GM19023 (cell line): Measurements from ENCODE around the gene DOK6.
"Not testable (repeated sequence)": the region's sequence is repeated elsewhere in the genome, so short reads cannot be mapped to it uniquely, and the experiment has no call there.

Experiments
- ATAC-seq: cut with Tn5 transposase; IDR thresholded peaks from one replicate; pipeline ENCODE4 v1.9.1; 2021; ENCODE audit warnings: mild to moderate bottlenecking, moderate library complexity; ENCODE audit not compliant: unreplicated experiment

DOK6 gene

DNA sequence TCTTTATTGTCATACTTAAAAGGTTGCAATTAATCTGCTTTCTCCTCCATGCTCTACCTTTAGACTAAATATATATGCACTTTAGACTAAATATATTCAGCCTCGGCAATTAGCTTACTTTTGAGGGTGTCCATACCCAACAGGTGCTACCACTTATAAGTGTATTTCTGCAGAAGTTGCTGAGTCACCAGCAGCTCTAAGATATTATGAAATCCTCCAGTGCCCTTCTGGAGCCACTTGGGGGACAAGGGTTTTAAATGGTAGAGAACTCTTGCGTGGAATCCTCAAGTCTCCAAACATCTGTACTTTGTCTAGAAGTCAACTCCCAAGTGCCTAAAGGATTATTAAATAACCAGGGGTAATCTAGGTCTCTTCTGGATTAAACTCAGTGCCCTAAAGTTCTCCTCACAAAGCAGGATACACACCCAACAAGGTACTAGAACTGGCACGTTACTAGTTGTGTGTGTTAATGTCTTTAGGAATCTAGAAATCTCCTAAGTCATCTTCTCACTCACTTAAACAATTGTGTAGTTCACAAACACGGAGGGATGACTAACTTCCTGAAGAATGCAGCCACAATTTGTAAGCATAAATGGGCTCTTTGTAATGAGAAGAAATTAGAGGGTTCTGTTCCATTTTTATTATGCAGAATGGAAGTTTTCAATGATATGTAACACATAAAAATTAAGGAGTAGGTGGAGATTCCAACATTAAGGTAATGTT, 387.3 kb downstream of the DOK6 start:
- ATAC-seq = no peak

GRCh38 chr18:69789794-69790193, 389.1 kb downstream of the DOK6 start:
- ATAC-seq = no peak

DNA sequence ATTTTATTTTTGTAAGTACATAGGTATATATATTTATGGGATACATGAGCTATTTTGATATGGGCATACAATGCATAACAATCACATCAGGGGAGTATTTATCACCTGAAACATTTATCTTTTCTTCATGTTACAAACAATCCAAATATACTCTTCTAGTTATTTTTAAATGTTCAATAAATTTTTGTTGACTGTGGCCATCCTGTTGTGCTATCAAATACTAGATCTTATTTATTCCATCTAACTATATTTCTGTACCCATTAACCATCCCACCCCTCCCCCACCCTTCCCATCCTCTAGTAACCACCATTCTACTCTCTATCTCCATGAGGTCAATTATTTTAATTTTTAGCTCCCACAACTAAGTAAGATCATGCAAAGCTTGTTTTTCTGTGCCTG, 390.0 kb downstream of the DOK6 start:
- ATAC-seq = no peak

DNA sequence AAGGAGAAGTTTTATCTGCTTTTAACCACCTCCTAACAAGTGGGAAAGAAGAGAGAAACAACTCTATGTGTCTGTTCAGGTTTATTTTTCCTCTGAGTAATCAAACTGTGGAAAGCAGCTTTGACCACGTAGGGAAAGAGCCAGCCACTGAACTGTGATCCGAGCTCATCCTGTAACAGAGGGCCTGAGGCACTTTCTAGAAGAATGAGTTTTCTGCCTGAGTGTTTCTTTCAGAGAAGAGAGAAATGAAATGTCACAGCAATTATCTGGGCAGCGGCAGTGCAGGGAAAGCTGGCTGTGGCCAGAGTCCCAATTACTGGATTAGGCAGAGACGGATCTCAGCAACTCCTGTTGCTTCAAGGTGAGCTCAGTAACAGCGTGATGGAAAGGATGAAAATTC, 395.1 kb downstream of the DOK6 start:
- no peak for ATAC-seq

- ATAC-seq = no peak
Measured at GRCh38 chr18:69804776-69805501, 404.3 kb downstream of the DOK6 start.

GRCh38 chr18:69808399-69808798, 407.7 kb downstream of the DOK6 start:
- ATAC-seq = no peak

GRCh38 chr18:69813559-69813958, 412.9 kb downstream of the DOK6 start:
- no peak for ATAC-seq

- no peak for ATAC-seq
Measured at GRCh38 chr18:69814861-69815385, 414.2 kb downstream of the DOK6 start.

GRCh38 chr18:69817335-69817940, 416.8 kb downstream of the DOK6 start:
- no peak for ATAC-seq

GRCh38 chr18:69819460-69819859, 418.8 kb downstream of the DOK6 start:
- ATAC-seq = no peak

- ATAC-seq = no peak
Measured at GRCh38 chr18:69820538-69820937, 419.9 kb downstream of the DOK6 start.

DNA sequence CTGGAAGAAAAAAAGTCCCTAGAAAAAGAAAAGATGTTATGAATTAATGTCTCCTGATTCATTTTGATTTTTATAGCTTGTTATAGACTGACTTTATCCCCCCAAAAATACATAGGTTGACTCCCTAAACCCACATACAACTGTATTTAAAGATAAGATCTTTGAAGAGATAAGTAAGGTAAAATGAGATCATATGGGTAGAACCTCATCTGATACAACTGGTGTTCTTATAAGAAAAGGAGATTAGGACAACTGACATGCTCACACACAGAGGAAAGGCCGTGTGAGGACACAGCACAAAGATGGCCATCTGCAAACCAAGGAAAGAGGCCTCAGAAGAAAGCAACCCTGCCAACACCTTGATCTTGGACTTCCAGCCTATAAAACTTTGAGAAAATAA, 429.5 kb downstream of the DOK6 start:
- no peak for ATAC-seq

DNA sequence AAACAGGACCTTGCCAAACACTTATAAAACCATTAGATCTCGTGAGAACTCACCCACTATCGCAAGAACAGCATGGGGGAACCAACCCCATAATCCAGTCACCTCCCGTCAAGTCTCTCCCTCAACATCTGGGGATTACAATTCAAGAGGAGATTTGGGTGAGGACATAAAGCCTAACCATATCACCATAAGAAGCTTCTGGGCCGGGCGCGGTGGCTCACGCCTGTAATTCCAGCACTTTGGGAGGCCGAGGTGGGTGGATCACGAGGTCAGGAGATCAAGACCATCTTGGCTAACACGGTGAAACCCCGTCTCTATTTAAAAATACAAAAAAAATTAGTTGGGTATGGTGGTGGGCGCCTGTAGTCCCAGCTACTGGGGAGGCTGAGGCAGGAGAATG, 434.3 kb downstream of the DOK6 start:
- not testable (repeated sequence) for ATAC-seq

GRCh38 chr18:69838003-69838402, 437.3 kb downstream of the DOK6 start:
- ATAC-seq = no peak

GRCh38 chr18:69838620-69839411, 438.1 kb downstream of the DOK6 start:
- no peak for ATAC-seq

DNA sequence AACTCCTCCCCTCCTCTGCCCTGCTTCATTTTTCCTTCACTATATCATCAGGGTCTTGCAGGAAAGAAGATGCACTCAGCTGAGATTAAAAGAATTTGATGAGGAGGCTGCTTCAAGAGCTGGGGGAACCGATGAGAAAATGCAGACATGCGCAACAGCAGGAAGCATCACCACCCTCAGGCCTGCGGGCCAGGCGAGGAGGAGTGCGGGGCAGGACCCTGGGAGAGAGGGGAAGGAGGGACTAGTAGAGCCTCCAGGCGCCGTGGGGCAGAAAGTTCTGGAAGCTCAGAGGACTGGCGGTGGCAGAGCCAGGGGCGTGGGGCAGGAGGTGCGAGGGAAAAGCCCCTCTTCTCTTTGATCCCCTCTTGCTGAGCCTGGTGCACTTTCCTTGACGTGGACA, 438.8 kb downstream of the DOK6 start:
- ATAC-seq = no peak

GRCh38 chr18:69840001-69840400, 439.3 kb downstream of the DOK6 start:
- ATAC-seq = no peak

DNA sequence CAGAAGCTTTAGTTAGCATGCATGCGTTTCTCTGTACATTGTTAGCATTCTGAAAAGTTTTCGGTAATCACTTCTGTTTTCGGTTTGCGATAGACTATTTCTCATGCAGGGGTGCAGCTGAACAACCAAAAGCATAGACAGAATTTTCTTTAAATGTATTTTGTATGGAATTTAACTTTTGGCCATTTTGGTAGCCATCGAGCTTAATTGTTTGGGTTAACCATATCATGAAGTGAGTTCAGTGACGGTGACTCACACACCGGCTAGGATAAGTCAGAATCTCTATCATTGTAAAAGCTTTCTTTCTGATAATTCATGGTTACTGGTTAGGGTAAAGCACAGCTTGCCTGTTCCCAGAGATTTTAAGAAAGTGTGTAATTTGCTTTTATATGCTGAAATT, 439.8 kb downstream of the DOK6 start:
- no peak for ATAC-seq

GRCh38 chr18:69841117-69841516, 440.4 kb downstream of the DOK6 start:
- ATAC-seq = no peak

DNA sequence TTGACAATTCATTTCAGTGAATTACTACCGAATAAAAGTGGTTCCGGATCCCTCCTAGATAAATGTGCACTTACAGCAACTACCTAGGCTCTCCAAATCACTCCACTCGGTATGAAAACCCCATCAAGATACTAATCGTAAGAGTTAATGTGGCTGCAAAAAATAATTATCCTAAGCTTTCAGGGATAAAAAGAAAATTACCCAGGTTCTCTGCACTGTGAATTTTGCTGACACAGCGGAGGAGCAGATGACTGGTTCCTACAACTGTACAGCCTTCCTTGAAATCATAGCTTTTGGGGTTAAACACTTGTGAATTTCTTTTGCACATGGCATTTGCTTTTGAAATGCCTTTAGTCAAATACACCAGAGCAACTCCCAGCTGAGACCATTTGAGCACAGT, 442.3 kb downstream of the DOK6 start:
- ATAC-seq = no peak

- ATAC-seq = no peak
Measured at GRCh38 chr18:69844656-69845055, 444.0 kb downstream of the DOK6 start.
